Vagina (tissue), 2 donors: ENCODE results near the gene CUL4A.

Experiments
- CTCF ChIP-seq, 3 experiments: fragments of 450-650 bp in 2 of 3; fragments of 200-600 bp in 1 of 3; sonication (generic) in 1 of 3; IDR thresholded peaks; one replicate each; pipeline ENCODE4 v1.5.1; 2017 to 2019; ENCODE audit warnings: antibody characterized with exemption in 3 of 3, mild to moderate bottlenecking in 2 of 3, moderate library complexity in 2 of 3
- POLR2A ChIP-seq, 2 donors: fragments of 450-650 bp; IDR thresholded peaks; one replicate each; pipeline ENCODE4 v1.6.1; 2017; ENCODE audit warnings: antibody characterized with exemption in 2 of 2, mild to moderate bottlenecking in 2 of 2, moderate library complexity in 2 of 2

- TF ChIP-seq CTCF (IDR thresholded peaks at IDR 0.05) (no peak), POLR2A (IDR thresholded peaks at IDR 0.05) (no peak)
These were observed 41.8 kb upstream of the CUL4A start for GRCh38 chr13:113167575-113167974.
